Measurements from ENCODE around the gene TPSAB1.

Gene TPSAB1

GRCh38 chr16:1262846-1263221 is 22.3 kb downstream of the TPSAB1 start:
- no peak overlapping the region for H3K9ac ChIP-seq (ENCODE audit: low read length)
- no peaks in the 10 kb centered on the region for H3F3A ChIP-seq (ENCODE audit: insufficient read depth)
- H3K79me2 ChIP-seq (ENCODE audit: insufficient read depth, low read length): no peaks in the 10 kb centered on the region
- no peaks in the 10 kb centered on the region for H3K36me3 ChIP-seq (ENCODE audit: low read length)
- TF ChIP-seq EZH2phosphoT487 (conservative IDR thresholded peaks at IDR 0.05; ENCODE audit: low read length): no peak
- TF ChIP-seq CTCF (IDR thresholded peaks at IDR 0.05; ENCODE audit: insufficient read depth, low read length, poor library complexity, severe bottlenecking): no peak
- no peak overlapping the region for H3K4me2 ChIP-seq (ENCODE audit: low read depth, low read length, poor library complexity, severe bottlenecking)
- H3K27me3 ChIP-seq (ENCODE audit: low read length): no peaks in the 10 kb centered on the region
- H3K4me3 ChIP-seq (ENCODE audit: insufficient read depth, low read length, poor library complexity, severe bottlenecking): no peak overlapping the region
- no peaks in the 10 kb centered on the region for H4K20me1 ChIP-seq (ENCODE audit: low read depth, low read length)
- no peak overlapping the region for H3K27ac ChIP-seq (ENCODE audit: low read depth, low read length)
- no peaks in the 10 kb centered on the region for H3K9me2 ChIP-seq (replicated peaks; ENCODE audit: insufficient read depth, low read length)
- 0 out of 2 replicates have a peak, but pooled peaks cover 9% of the 10 kb centered on the region for H3K9me3 ChIP-seq (ENCODE audit: insufficient read depth, low read length)
- no peak overlapping the region for H2AFZ ChIP-seq (ENCODE audit: low read depth, low read length, severe bottlenecking)

- Histone ChIP-seq H3K4me2 (ENCODE audit: low read depth, low read length, poor library complexity, severe bottlenecking) (no peak overlapping the region), H3K9ac (ENCODE audit: low read length) (no peak overlapping the region), H3K27me3 (ENCODE audit: low read length) (no peaks in the 10 kb centered on the region), H3K9me2 (replicated peaks; ENCODE audit: insufficient read depth, low read length) (no peaks in the 10 kb centered on the region), H2AFZ (ENCODE audit: low read depth, low read length, severe bottlenecking) (no peak overlapping the region), H3K36me3 (ENCODE audit: low read length) (no peaks in the 10 kb centered on the region), H3K4me3 (ENCODE audit: insufficient read depth, low read length, poor library complexity, severe bottlenecking) (no peak overlapping the region), H4K20me1 (ENCODE audit: low read depth, low read length) (no peaks in the 10 kb centered on the region), H3K9me3 (ENCODE audit: insufficient read depth, low read length) (0 out of 2 replicates have a peak, but pooled peaks cover 9% of the 10 kb centered on the region), H3F3A (ENCODE audit: insufficient read depth) (no peaks in the 10 kb centered on the region), H3K79me2 (ENCODE audit: insufficient read depth, low read length) (no peaks in the 10 kb centered on the region), H3K27ac (ENCODE audit: low read depth, low read length) (no peak overlapping the region)
- no peak for TF ChIP-seq EZH2phosphoT487 (conservative IDR thresholded peaks at IDR 0.05; ENCODE audit: low read length)
- TF ChIP-seq CTCF (IDR thresholded peaks at IDR 0.05; ENCODE audit: insufficient read depth, low read length, poor library complexity, severe bottlenecking): no peak
Measured at GRCh38 chr16:1263591-1264344, 23.3 kb downstream of the TPSAB1 start.

- H3K9me2 ChIP-seq (replicated peaks; ENCODE audit: insufficient read depth, low read length): no peaks in the 10 kb centered on the region
- H3K79me2 ChIP-seq (ENCODE audit: insufficient read depth, low read length): no peaks in the 10 kb centered on the region
- H3K27me3 ChIP-seq (ENCODE audit: low read length): no peaks in the 10 kb centered on the region
- H3F3A ChIP-seq (ENCODE audit: insufficient read depth): no peaks in the 10 kb centered on the region
- no peaks in the 10 kb centered on the region for H4K20me1 ChIP-seq (ENCODE audit: low read depth, low read length)
- H2AFZ ChIP-seq (ENCODE audit: low read depth, low read length, severe bottlenecking): no peak overlapping the region
- H3K4me3 ChIP-seq (ENCODE audit: insufficient read depth, low read length, poor library complexity, severe bottlenecking): no peak overlapping the region
- H3K9me3 ChIP-seq (ENCODE audit: insufficient read depth, low read length): 0 out of 2 replicates have a peak, but pooled peaks cover 9% of the 10 kb centered on the region
- no peak overlapping the region for H3K27ac ChIP-seq (ENCODE audit: low read depth, low read length)
- no peak overlapping the region for H3K4me2 ChIP-seq (ENCODE audit: low read depth, low read length, poor library complexity, severe bottlenecking)
- H3K36me3 ChIP-seq (ENCODE audit: low read length): no peaks in the 10 kb centered on the region
- TF ChIP-seq EZH2phosphoT487 (conservative IDR thresholded peaks at IDR 0.05; ENCODE audit: low read length) (no peak), CTCF (IDR thresholded peaks at IDR 0.05; ENCODE audit: insufficient read depth, low read length, poor library complexity, severe bottlenecking) (no peak)
- H3K9ac ChIP-seq (ENCODE audit: low read length): no peak overlapping the region
Measured at GRCh38 chr16:1264345-1265089, 24.0 kb downstream of the TPSAB1 start.

Data from SU-DHL-6 (cell line).